ENCODE data around the gene GRPEL1.
A peak's percentile ranks its signal among the peaks of the same experiment; 100 is the strongest.

GRPEL1 gene

DNA sequence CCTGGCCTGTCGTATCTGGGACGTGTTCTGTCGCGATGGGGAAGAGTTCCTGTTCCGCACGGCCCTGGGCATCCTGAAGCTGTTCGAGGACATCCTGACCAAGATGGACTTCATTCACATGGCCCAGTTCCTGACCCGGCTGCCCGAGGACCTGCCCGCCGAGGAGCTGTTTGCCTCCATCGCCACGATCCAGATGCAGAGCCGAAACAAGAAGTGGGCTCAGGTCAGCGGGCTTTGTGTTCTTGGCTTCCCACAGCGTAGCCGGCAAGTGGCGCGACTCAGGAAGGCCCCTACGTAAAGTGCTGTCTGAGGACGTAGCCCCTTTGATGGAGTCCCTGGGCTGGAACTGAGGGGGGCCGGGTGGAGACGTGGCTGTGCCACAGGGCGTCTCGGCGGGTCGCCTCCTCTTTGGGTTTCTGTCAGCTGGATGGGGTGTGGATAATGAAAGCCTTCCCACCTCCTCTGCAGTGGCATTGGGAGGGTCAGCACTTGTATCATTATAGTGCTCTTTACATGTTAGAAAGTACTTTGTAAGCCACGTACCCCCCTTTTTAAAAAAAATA, 42.7 kb downstream of the GRPEL1 start:
- DNase-seq = no peak

DNA sequence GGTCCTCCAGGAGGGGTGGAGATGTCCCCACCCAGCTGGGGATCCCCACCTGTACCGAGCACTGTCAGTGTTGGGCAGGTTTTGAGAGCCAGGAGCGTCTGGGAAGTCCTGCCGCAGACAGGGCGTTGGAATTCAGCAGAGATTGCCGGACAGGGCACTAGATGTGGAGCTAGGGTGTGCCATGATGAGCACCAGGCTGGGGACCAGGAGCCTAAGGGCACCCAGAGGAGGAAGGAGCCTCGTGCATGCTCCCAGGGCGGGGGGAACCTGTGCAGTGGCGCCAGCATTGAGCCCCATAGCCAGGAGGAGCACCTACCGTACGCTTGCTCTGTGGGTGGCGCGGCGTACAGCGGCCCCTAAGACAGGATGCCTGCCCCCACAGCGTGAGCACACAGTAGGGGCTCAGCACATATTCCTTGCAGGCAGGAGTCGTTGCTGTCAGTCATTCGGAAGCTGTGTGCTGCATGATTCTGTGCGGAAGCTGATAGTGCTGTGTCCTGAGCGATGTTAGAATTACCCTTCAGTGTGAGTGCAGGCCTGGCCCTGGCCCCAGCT, 43.5 kb downstream of the GRPEL1 start:
- DNase-seq = no peak

DNA sequence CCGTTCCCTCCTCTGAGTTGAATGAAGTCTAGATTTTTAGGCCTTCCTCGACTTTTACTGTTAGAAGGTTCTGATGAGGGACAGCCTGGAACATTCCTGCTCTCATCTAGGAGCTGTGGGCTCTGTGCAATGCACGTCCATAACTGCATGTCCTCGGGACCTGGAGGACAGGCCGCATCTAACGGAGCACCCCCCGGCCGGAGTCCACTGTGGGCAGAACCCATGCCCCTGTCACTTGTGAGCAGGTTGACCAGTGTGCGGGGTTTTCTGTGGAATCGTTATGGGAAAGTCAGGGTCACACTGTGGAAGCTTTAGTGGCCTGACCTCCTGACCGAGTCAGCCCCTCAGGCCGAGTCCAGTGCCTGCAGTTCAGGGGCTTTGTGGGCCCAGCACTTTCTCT, 44.0 kb downstream of the GRPEL1 start:
- DNase-seq = no peak

DNA sequence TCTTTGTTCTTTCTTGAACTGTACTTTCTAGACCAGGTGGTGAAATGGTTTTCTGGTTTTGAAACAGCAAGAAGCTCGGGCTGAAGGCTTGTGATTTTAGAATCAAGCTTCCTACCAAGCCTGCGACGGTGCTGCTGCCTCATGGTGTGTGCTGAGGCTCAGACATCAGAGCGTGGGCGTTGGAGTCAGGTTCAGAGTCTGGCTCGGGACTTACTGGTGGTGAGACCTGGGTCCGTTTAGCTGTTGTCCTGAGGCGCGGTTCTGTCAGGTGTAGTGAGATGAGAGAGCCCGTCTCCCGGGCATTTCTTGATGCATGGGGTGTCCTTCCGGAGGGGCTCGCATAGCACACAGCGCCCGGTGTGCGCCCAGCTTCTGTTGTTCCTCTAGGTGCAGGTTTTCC, 44.4 kb downstream of the GRPEL1 start:
- DNase-seq = no peak

DNA sequence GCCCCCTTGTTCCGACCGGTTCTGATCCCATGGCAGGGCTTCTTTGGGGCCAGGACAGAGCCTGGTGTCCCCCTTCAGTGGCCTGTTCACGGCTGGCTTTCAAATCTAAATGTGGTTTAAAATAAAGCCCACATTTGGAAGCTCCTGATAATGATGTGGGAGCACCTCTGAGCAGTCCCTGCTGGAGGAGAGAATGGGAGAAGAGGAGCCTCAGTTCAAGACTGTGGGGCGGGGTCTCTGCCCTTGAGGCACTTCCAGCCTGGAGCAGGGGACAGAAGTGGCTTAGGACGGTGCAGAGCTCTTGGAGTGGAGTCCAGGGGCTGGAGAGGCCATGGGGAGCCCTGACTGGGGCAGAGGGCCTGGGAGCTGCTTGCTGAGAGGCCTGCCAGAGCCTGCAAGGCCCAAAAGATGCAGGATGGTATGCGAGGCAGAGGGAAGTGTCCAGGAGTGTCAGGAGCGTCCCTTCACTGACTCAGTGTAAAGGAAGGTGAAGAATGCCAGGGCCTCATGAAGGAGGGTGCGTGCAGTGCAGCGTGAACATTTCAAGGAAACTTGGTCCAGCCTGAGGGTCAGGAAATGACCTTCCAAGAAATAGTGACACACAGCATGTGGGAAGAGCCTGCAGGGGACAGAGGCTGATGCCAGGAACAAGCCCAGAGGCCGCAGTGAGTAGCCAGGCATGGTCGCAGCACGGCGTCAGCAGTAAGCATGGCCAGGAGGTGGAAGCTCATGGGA, 45.8 kb downstream of the GRPEL1 start:
- DNase-seq = no peak

DNA sequence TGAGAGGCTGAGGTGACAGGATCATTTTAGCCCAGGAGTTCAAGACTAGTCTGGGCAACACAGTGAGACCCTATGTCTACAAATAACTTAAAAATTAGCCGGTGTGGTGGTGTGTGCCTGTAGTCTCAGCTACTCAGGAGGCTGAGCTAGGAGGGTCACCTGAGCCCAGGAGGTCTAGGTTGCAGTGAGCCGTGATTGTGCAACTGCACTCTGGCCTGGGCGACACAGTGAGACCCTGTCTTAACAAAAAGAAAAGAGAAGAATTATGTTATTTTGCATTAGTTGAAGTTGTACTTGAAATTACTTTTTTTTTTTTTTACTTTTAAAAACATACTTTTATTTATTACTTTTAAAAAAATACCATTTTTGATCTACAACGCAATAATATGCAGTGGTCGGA, 46.5 kb downstream of the GRPEL1 start:
- DNase-seq = no peak

DNA sequence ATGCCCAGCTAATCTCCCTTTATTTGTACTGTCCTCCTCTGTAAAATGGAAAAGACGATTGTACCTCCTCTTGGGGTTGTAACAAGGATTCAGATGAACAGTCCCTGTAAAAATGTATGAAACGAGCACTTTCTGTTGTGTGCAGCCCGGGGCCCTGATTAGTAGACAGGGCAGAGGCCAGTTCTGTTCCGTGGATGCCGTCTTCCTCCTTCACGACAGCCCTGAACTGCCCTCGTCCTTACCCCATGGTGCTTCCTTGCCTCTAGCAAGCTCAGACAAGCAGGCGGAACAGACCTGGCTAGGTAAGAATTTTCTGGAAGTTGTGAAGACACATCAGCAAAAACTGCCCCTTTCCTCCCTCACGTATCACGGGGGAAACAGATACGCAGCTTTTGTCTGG, 47.0 kb downstream of the GRPEL1 start:
- DNase-seq = no peak

DNA sequence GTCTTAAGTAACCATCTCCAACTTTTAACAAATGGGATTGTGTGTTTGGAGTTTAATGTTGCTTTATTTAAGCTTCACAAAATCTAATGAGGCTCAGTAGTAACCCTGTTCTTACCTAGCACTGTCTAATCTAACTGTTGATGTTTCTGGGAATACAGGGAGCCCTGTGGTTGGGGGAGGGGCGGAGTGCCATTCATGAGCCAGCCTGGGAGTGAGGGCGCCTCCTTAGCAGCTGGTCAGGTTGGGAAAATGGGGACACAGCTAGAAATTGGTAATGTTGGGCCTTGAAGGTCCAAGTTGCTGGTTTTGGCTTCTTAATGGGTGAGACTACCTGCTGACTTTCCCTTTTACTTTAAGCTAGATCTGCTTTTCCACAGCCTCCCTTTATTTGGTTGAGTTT, 47.6 kb downstream of the GRPEL1 start:
- DNase-seq = no peak

DNA sequence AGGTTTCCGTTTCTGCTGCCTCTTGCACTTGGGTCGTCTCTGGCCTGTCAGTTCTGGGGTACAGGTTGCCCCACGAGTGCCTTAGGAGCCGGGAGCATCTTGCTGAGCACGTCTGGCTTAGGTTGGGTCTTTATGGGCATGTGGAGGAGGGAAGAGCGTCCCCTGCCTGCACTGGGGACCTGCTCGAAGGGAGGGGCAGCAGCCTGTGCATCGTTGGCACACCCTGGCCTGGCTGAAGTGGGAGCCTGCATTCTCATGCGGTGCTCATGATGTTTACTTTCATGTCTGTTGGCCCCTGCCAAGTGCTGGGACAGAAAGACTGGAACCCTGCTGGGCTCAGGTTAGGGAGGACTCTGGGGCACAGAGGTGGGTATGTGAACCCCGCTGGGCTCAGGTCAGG, 48.5 kb downstream of the GRPEL1 start:
- no peak for DNase-seq

DNA sequence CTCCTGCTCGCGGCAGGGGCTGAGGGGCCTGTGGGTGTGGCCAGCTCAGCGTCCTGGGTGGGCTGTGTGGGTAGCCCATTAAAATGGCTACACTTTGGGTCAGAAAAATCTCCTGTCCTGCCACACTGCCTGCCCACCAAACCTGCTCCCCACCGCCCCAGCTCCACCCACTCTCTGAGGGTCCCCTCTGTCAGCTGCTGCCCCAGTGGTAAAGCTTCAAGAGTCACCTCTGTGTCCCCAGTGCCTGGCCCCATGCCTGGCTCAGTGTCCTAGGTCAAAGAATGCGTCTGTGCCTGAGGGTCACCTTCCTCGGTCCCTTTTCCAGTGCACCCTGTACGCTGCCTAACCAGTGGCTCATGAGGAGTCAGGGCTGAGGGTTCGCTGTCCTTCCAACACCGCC, 49.6 kb downstream of the GRPEL1 start:
- DNase-seq = no peak

DNA sequence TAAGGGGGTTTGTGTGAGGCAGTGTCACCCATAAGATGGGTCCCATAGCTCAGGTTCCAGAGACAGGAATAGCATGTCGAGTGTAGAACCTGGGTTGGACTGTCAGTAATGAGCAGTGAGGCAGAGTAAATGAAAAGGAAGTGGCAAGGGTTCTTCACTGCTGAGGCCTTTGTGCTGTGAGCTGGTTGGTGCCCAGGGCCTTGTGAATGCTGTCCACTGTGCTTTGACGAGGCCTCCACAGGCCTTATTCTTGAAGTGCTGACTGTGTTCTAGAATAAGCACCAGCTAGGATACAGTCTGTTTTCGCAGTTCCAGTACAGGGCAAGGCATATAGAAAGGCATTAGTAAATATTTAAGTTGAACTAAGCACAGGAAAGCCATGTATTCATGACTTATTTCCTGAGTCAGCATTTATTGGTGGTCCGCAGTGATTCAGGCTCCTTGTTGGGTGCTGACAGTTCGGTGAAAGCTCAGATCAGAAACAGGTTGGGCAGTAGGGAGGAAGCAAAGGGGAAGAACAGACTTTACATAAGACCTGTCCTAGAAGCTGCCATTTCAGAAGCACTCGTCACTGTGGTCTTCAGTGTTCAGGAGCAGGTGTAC, 50.3 kb downstream of the GRPEL1 start:
- DNase-seq = peak in 12 of 51 donors; percentile 5 to 57 (median 30)

DNA sequence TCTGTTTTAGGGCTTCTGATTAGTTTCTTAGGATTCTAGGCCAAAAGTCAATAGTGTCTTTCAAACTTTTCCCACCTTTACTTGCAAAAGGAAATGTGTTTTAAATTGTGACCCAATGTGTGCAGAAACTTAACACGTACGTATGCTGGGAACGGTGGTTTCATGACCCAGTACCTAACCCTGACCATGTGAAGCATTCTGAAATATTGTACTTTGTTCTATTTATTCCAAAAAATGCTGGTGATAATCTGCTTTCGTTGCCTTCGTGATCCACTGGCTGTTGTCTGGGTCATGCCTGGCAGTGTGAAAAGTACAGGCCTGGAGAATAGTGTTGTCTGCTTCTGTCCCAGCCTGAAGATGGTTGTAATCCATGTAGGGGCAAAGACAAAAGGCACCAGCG, 51.4 kb downstream of the GRPEL1 start:
- DNase-seq = no peak

DNA sequence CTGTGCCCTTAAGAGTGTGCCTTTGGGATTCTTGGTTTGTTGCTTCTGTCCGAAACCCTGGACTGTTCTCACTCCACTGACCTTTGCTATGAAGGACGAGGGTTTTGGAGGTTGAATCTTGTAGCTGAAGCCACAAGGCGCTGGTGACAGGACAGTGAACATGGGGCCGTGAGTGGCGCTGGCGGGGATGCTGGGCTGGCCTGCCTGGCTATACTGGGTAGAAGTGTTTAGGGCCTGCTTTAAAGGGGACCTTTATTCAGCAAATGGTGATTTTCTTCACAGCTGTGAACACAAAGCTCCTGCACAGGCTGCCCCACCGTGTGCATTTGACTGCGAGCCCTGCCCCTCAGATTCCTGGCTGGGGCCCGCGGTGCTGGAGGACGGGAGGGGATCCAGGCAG, 51.8 kb downstream of the GRPEL1 start:
- DNase-seq = no peak

DNA sequence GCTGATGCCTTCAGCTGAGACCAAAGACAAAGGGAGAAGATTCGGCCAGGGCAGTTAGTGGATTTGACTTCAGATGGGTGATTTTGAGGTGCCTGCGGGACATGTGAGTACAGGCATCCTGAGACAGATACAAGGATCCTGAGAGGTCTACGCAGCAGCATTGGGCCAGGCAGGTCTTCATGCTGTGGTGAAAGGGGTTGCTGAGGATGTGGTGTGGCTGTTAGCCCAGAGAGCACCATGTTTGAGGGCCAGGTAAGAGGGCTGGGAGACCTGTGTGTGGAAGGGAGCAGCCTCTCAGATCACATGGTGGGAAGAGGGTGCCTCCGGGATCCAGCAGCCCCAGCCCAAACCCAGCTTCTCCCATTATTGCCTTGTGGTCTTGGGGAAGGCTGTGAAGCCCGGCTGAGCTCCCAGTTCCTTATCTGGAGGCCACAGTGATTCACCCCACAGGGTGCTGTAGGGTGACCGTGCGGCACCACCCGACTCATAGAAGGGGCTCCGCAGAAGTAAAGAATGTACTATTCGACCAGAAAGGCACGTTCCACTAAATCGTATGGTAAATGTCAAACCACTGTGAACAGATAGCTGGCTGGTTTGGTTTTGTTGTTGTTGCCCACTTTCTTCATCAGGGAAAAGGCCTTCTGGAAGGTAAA, 52.4 kb downstream of the GRPEL1 start:
- no peak for DNase-seq

DNA sequence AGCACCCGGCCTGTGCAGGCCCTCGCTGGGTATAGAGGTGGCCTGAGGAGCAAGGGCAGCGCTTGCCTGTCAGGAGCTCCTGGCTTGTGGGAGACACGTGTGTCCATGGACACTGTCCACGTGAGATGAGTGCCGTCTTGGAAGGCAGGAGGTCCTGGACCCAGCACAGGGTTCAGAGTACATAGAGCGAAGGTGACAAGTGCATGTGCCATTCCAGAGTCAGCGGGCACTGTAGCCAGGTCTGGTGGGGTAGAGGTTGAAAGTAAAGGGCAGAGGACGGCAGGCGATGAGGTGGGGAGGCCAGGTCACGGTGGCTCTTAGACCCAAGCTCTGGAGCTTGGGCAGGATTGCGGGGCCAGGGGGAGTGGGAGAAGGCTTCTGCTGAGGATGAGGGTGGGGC, 53.0 kb downstream of the GRPEL1 start:
- DNase-seq = no peak

DNA sequence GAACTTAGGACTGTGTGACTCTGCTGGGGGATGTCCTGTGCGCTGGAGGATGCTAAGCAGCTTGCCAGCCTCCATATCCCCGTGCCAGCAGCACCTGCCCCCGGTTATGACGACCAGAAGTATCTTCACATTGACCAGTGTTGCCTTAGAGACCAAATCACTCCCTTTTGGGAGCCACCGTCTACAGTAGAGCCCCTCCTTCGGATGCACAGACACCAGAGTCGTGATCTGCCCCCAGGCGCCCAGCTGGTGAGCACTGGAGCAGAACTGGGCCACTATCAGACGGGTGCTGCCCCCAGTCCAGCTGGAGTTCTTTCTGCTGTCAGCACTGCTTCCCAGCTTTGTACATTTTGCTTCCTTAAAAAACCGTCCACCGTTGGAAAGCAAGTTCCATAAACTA, 54.7 kb downstream of the GRPEL1 start:
- DNase-seq = no peak

DNA sequence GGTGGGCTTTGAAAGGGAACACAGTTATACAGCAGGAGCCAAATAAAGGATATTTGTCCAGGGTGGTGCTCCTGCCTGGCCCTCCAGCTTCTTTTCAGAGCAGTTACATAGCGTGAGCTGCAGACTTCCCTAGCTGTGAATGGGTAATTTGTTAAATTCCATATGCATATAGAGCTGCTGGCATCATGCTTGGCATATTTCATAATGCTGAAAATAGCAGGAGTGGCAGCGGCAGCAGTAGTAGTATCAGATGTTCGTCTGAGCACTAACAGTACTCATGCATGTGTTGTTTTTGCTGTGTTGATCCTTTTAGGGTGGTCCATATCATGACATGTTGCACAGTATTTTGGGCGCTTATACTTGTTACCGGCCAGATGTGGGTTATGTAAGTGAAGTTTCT, 58.3 kb downstream of the GRPEL1 start:
- no peak for DNase-seq
